Measurements from ENCODE around the gene FRMD5.

Gene FRMD5

GRCh38 chr15:44082558-44083157 is 112.4 kb downstream of the FRMD5 start:
- Histone ChIP-seq H3K9me3 (ENCODE audit: severe bottlenecking) (no peaks in the 10 kb centered on the region), H3K27ac (no peak overlapping the region), H3K4me3 (ENCODE audit: low read depth, low read length) (no peak overlapping the region), H3K27me3 (ENCODE audit: insufficient read depth, low read depth, severe bottlenecking) (no peaks in the 10 kb centered on the region), H3K36me3 (no peaks in the 10 kb centered on the region)
- TF ChIP-seq, protein P1, sequence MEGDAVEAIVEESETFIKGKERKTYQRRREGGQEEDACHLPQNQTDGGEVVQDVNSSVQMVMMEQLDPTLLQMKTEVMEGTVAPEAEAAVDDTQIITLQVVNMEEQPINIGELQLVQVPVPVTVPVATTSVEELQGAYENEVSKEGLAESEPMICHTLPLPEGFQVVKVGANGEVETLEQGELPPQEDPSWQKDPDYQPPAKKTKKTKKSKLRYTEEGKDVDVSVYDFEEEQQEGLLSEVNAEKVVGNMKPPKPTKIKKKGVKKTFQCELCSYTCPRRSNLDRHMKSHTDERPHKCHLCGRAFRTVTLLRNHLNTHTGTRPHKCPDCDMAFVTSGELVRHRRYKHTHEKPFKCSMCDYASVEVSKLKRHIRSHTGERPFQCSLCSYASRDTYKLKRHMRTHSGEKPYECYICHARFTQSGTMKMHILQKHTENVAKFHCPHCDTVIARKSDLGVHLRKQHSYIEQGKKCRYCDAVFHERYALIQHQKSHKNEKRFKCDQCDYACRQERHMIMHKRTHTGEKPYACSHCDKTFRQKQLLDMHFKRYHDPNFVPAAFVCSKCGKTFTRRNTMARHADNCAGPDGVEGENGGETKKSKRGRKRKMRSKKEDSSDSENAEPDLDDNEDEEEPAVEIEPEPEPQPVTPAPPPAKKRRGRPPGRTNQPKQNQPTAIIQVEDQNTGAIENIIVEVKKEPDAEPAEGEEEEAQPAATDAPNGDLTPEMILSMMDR (IDR thresholded peaks at IDR 0.05; ENCODE audit: low read depth, low read length): no peak
- no peak for DNase-seq

- TF ChIP-seq, protein P1 (IDR thresholded peaks at IDR 0.05; ENCODE audit: low read depth, low read length): no peak
- DNase-seq: no peak
- H3K9me3 ChIP-seq (ENCODE audit: severe bottlenecking): no peaks in the 10 kb centered on the region
- H3K4me3 ChIP-seq (ENCODE audit: low read depth, low read length): no peak overlapping the region
- no peak overlapping the region for H3K27ac ChIP-seq
- no peaks in the 10 kb centered on the region for H3K27me3 ChIP-seq (ENCODE audit: insufficient read depth, low read depth, severe bottlenecking)
- no peaks in the 10 kb centered on the region for H3K36me3 ChIP-seq
Observed at GRCh38 chr15:44081026-44082013, 113.8 kb downstream of the FRMD5 start.

GRCh38 chr15:44075535-44075934 is 119.5 kb downstream of the FRMD5 start:
- no peaks in the 10 kb centered on the region for H3K9me3 ChIP-seq (ENCODE audit: severe bottlenecking)
- TF ChIP-seq, protein P1 (IDR thresholded peaks at IDR 0.05; ENCODE audit: low read depth, low read length): no peak
- H3K4me3 ChIP-seq (ENCODE audit: low read depth, low read length): no peak overlapping the region
- no peak overlapping the region for H3K27ac ChIP-seq
- no peak for DNase-seq
- H3K27me3 ChIP-seq (ENCODE audit: insufficient read depth, low read depth, severe bottlenecking): no peaks in the 10 kb centered on the region
- H3K36me3 ChIP-seq: no peaks in the 10 kb centered on the region

DNA sequence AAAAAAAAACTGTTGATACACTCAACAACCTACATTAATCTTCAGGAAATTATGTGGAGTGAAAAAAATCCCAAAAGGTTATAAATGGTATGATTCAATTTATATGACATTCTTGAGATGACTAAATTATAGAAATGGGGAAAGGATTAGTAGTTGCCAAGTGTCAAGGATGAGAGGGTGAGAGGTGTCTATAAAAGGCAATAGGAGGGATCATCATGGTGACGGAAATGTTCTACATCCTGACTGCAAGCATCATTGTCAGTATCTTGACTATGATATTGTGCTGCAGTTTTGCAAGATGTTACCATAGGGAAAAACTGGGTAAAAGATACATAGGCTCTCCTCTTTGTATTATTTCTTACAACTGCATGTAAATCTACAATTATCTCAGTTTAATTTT is 125.6 kb downstream of the FRMD5 start:
- no peak for DNase-seq
- Histone ChIP-seq H3K27ac (no peak overlapping the region), H3K9me3 (ENCODE audit: severe bottlenecking) (no peaks in the 10 kb centered on the region), H3K4me3 (ENCODE audit: low read depth, low read length) (no peak overlapping the region), H3K36me3 (no peaks in the 10 kb centered on the region), H3K27me3 (ENCODE audit: insufficient read depth, low read depth, severe bottlenecking) (no peaks in the 10 kb centered on the region)
- TF ChIP-seq, protein P1 (IDR thresholded peaks at IDR 0.05; ENCODE audit: low read depth, low read length): no peak

DNA sequence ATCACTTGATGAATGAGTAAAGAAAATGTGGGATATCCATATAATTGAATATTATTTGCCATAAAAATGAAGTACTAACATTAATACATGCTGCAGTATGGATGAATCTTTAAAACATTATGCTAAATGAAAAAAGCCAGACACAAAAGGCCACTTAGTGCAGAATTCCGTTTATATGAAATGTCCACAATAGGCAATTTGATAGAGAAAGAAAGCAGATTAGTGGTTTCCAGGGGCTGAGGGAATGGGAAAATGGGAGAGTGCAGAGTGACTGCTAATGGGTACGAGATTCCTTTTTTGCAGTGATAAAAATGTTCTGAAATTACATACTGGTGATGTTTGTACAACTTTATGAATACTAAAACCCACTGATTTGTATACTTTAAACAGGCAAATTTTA is 126.7 kb downstream of the FRMD5 start:
- no peak for DNase-seq
- Histone ChIP-seq H3K27me3 (ENCODE audit: insufficient read depth, low read depth, severe bottlenecking) (no peaks in the 10 kb centered on the region), H3K9me3 (ENCODE audit: severe bottlenecking) (no peaks in the 10 kb centered on the region), H3K27ac (no peak overlapping the region), H3K36me3 (no peaks in the 10 kb centered on the region), H3K4me3 (ENCODE audit: low read depth, low read length) (no peak overlapping the region)
- TF ChIP-seq, protein P1 (IDR thresholded peaks at IDR 0.05; ENCODE audit: low read depth, low read length): no peak
